ENCODE results near the gene RASSF1. TPM values are rescaled to one million over a fixed set of nuclear protein-coding genes. Genes with fewer than 3 reads are reported as not detected.

The RASSF1 gene
- total RNA-seq, 1 donor from 2014 or later = 26.5 TPM

DNA sequence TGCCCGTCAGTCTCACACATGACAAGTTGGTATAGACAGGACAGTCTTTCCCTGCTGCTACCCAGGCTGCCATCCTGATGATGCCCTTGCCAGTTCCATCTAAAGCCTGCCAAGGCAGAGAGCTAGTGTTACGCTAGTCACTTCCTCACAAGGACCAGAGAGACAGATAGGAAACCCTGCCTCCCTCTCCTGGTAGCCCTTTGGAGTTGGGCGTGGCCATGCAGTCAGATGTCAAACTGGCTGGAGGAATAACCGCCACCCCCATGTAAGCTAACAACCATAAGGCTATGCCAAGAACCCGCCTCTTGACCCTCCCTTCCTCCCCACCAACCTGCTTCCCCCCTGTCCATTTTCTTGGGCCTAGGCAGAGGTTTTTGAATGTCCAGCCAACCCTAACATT is 15.9 kb upstream of the RASSF1 start:
- H3K4me3 ChIP-seq (ENCODE audit: insufficient read depth, low read depth, low read length) = peak overlapping the region; percentile 73
- H3K9me3 Mint-ChIP-seq (ENCODE audit: unreplicated experiment) = no peaks in the 10 kb centered on the region
- H3K27ac Mint-ChIP-seq (ENCODE audit: unreplicated experiment) = no peak overlapping the region
- no peak overlapping the region for H2AFZ ChIP-seq (ENCODE audit: low read depth, low read length)
- TF ChIP-seq, protein P1, sequence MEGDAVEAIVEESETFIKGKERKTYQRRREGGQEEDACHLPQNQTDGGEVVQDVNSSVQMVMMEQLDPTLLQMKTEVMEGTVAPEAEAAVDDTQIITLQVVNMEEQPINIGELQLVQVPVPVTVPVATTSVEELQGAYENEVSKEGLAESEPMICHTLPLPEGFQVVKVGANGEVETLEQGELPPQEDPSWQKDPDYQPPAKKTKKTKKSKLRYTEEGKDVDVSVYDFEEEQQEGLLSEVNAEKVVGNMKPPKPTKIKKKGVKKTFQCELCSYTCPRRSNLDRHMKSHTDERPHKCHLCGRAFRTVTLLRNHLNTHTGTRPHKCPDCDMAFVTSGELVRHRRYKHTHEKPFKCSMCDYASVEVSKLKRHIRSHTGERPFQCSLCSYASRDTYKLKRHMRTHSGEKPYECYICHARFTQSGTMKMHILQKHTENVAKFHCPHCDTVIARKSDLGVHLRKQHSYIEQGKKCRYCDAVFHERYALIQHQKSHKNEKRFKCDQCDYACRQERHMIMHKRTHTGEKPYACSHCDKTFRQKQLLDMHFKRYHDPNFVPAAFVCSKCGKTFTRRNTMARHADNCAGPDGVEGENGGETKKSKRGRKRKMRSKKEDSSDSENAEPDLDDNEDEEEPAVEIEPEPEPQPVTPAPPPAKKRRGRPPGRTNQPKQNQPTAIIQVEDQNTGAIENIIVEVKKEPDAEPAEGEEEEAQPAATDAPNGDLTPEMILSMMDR (IDR thresholded peaks at IDR 0.05; ENCODE audit: insufficient read depth, low read depth, low read length) = no peak
- TF ChIP-seq EZH2 (IDR thresholded peaks at IDR 0.05; ENCODE audit: insufficient read depth, low read length) = no peak
- peak overlapping the region; percentile 98 for H3K4me2 ChIP-seq (ENCODE audit: low read length)
- peaks cover 38% of the 10 kb centered on the region for H3K4me1 ChIP-seq (ENCODE audit: insufficient read depth, low read length)
- H3K27me3 Mint-ChIP-seq (ENCODE audit: low read depth, unreplicated experiment) = no peaks in the 10 kb centered on the region
- H3K27me3 ChIP-seq (ENCODE audit: insufficient read depth, low read length) = no peaks in the 10 kb centered on the region
- peaks cover 13% of the 10 kb centered on the region for H3K36me3 Mint-ChIP-seq (ENCODE audit: low read depth, unreplicated experiment)
- H3K9ac ChIP-seq (ENCODE audit: low read length) = peak overlapping the region; percentile 94
- no peak for DNase-seq (ENCODE audit: low read depth)
- peaks cover 23% of the 10 kb centered on the region for H3K4me1 Mint-ChIP-seq (ENCODE audit: low read depth, unreplicated experiment)
- peaks cover 71% of the 10 kb centered on the region for H3K79me2 ChIP-seq (ENCODE audit: insufficient read depth, low read length)
- H3K27ac ChIP-seq (ENCODE audit: low read depth, low read length) = no peak overlapping the region
- H3K4me3 Mint-ChIP-seq (ENCODE audit: unreplicated experiment) = peak overlapping the region; percentile 90
- H3K9me3 ChIP-seq (ENCODE audit: insufficient read depth, low read depth, low read length) = no peaks in the 10 kb centered on the region
- peaks cover 68% of the 10 kb centered on the region for H4K20me1 ChIP-seq (ENCODE audit: insufficient read depth, low read length)
- no peak for FAIRE-seq
- peaks cover 8% of the 10 kb centered on the region for H3K36me3 ChIP-seq (ENCODE audit: insufficient read depth, low read length)

DNA sequence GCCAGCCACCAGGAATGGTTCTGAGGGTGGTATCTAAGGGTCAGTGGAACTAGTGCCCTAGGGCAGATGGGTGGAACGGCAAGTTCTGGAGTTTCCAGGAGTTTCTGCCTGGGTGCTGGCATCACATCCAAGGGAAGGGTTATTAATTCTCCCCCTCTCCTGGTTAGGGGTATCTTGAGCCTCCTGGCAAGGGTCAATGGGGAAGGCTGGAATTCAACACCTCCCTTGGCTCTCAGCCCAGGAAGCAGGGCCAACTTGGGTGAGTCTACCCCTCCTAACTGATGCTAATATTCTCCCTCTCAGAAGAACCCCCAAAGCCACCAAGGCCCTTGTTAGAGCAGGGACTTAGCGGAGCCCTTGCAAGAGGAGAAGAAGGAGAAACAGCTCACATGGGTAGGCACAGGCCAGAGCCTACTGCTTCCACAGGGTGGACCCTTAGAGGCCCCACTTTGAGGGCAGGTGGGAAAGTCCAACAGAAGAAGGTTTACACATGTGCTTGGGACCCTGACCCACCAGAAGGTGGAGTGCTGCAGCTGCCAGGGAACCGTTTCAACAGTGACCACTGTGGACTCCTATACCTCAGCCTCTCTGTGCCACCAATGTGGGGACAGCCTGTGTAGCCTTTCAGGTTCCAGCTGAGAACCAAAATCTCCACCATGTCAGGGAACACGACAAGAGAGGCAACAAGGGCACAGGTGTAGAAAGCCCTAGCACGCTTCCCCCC is 15.4 kb upstream of the RASSF1 start:
- Histone ChIP-seq H3K4me2 (ENCODE audit: low read length) (peak overlapping the region; percentile 98), H3K27ac (ENCODE audit: low read depth, low read length) (no peak overlapping the region), H4K20me1 (ENCODE audit: insufficient read depth, low read length) (peaks cover 72% of the 10 kb centered on the region), H2AFZ (ENCODE audit: low read depth, low read length) (no peak overlapping the region), H3K9me3 (ENCODE audit: insufficient read depth, low read depth, low read length) (no peaks in the 10 kb centered on the region), H3K4me3 (ENCODE audit: insufficient read depth, low read depth, low read length) (peak overlapping the region; percentile 73), H3K4me1 (ENCODE audit: insufficient read depth, low read length) (peaks cover 44% of the 10 kb centered on the region), H3K9ac (ENCODE audit: low read length) (peak overlapping the region; percentile 1), H3K79me2 (ENCODE audit: insufficient read depth, low read length) (peaks cover 76% of the 10 kb centered on the region), H3K36me3 (ENCODE audit: insufficient read depth, low read length) (peaks cover 8% of the 10 kb centered on the region), H3K27me3 (ENCODE audit: insufficient read depth, low read length) (no peaks in the 10 kb centered on the region)
- no peak overlapping the region for H3K27ac Mint-ChIP-seq (ENCODE audit: unreplicated experiment)
- no peaks in the 10 kb centered on the region for H3K27me3 Mint-ChIP-seq (ENCODE audit: low read depth, unreplicated experiment)
- peak overlapping the region; percentile 90 for H3K4me3 Mint-ChIP-seq (ENCODE audit: unreplicated experiment)
- no peak for FAIRE-seq
- H3K36me3 Mint-ChIP-seq (ENCODE audit: low read depth, unreplicated experiment) = peaks cover 13% of the 10 kb centered on the region
- DNase-seq (ENCODE audit: low read depth) = no peak
- H3K9me3 Mint-ChIP-seq (ENCODE audit: unreplicated experiment) = no peaks in the 10 kb centered on the region
- TF ChIP-seq, protein P1 (IDR thresholded peaks at IDR 0.05; ENCODE audit: insufficient read depth, low read depth, low read length) = no peak
- TF ChIP-seq EZH2 (IDR thresholded peaks at IDR 0.05; ENCODE audit: insufficient read depth, low read length) = no peak
- peaks cover 25% of the 10 kb centered on the region for H3K4me1 Mint-ChIP-seq (ENCODE audit: low read depth, unreplicated experiment)

DNA sequence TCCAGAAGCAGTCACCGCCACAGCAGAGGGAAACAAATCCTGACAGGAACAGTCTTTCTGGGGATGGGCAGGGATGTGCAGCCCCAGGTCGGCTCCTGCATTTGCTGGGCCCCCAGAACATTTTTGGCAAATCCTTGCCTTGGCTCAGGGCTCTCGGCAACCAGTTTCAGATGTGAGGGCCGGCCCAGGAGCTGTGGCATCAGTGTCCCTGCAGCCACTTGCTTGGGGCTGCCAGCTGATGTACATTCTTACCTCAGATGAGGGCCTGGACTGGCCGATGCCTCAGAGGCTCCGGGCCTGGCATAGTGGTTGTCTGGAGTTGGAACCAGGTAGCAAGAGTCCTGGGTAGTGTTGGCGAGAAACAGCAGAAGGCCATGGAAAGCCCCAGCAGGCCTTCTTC is 14.2 kb upstream of the RASSF1 start:
- TF ChIP-seq EZH2 (IDR thresholded peaks at IDR 0.05; ENCODE audit: insufficient read depth, low read length) = no peak
- TF ChIP-seq, protein P1 (IDR thresholded peaks at IDR 0.05; ENCODE audit: insufficient read depth, low read depth, low read length) = no peak
- FAIRE-seq = no peak
- H4K20me1 ChIP-seq (ENCODE audit: insufficient read depth, low read length) = peaks cover 72% of the 10 kb centered on the region

More for the DNA sequence above, 14.2 kb upstream of the RASSF1 start:
- Mint-ChIP-seq H3K27ac (ENCODE audit: unreplicated experiment) (no peak overlapping the region), H3K36me3 (ENCODE audit: low read depth, unreplicated experiment) (peaks cover 13% of the 10 kb centered on the region), H3K4me3 (ENCODE audit: unreplicated experiment) (no peak overlapping the region), H3K9me3 (ENCODE audit: unreplicated experiment) (no peaks in the 10 kb centered on the region), H3K4me1 (ENCODE audit: low read depth, unreplicated experiment) (peaks cover 30% of the 10 kb centered on the region), H3K27me3 (ENCODE audit: low read depth, unreplicated experiment) (no peaks in the 10 kb centered on the region)
- peaks cover 8% of the 10 kb centered on the region for H3K36me3 ChIP-seq (ENCODE audit: insufficient read depth, low read length)
- H3K4me3 ChIP-seq (ENCODE audit: insufficient read depth, low read depth, low read length) = no peak overlapping the region
- no peak overlapping the region for H3K4me2 ChIP-seq (ENCODE audit: low read length)
- no peak for DNase-seq (ENCODE audit: low read depth)
- H3K4me1 ChIP-seq (ENCODE audit: insufficient read depth, low read length) = peaks cover 52% of the 10 kb centered on the region
- H3K27me3 ChIP-seq (ENCODE audit: insufficient read depth, low read length) = no peaks in the 10 kb centered on the region
- no peaks in the 10 kb centered on the region for H3K9me3 ChIP-seq (ENCODE audit: insufficient read depth, low read depth, low read length)
- no peak overlapping the region for H2AFZ ChIP-seq (ENCODE audit: low read depth, low read length)
- no peak overlapping the region for H3K27ac ChIP-seq (ENCODE audit: low read depth, low read length)
- no peak overlapping the region for H3K9ac ChIP-seq (ENCODE audit: low read length)
- H3K79me2 ChIP-seq (ENCODE audit: insufficient read depth, low read length) = peaks cover 84% of the 10 kb centered on the region

Data from astrocyte (in vitro differentiated cells and primary cell).